Endothelial cell of umbilical vein (primary cell): ENCODE measurements around the gene CORO2B. TPM values are rescaled to one million over a fixed set of nuclear protein-coding genes. Genes with fewer than 3 reads are reported as not detected.

ENCODE experiments used
- BruUV-seq: library from RNA; stranded (reverse); fragments of 400-500 nt; replicated peaks from 2 replicates; lab custom pipeline; 2021; lab: Mats Ljungman, UMichigan
- CTCF ChIA-PET: fragments of 300-600, 350-600 bp; sonication (Branson Sonifier 250); formaldehyde crosslinking; loops from one replicate; lab custom pipeline; 2021; ENCODE audit warnings: antibody characterized with exemption, inconsistent platforms; lab: Charles Lee
- POLR2A ChIA-PET: fragments of 300-600, 350-600 bp; sonication (Branson Sonifier 250); formaldehyde crosslinking; loops from one replicate; lab custom pipeline; 2021; ENCODE audit warnings: antibody characterized with exemption, inconsistent platforms; lab: Charles Lee
- DNase-seq: peaks from one replicate; pipeline ENCODE4 v3.0.0-alpha.2; 2011; ENCODE audit warnings: low read depth, low spot score
- FAIRE-seq: peaks from 2 replicates; lab custom pipeline; 2011; peaks lifted over from hg19 to GRCh38; lab: Jason Lieb, UNC
- H2AFZ ChIP-seq: 2 replicates; pipeline ENCODE4 v1.6.0; 2012; ENCODE audit warnings: low read depth, low read length, control low read depth, inconsistent platforms
- H3K27ac ChIP-seq: 2 replicates; pipeline ENCODE4 v1.5.1; 2011; ENCODE audit warnings: low read depth, mild to moderate bottlenecking, control low read depth, low read length, moderate library complexity; ENCODE audit not compliant: insufficient read depth
- H3K27me3 ChIP-seq, 2 experiments: 2 replicates each; pipeline versions ENCODE4 v1.6.0 to v1.6.1; 2011; ENCODE audit warnings: low read length in 2 of 2, mixed read lengths in 1 of 2; ENCODE audit not compliant: control insufficient read depth in 2 of 2, insufficient read depth in 2 of 2
- H3K36me3 ChIP-seq, 2 experiments: 2 replicates in 1 of 2; 3 replicates in 1 of 2; pipeline ENCODE4 v1.5.1; 2011; ENCODE audit warnings: low read length in 2 of 2, mild to moderate bottlenecking in 1 of 2, moderate library complexity in 1 of 2; ENCODE audit not compliant: control insufficient read depth in 2 of 2, insufficient read depth in 2 of 2; ENCODE audit errors: extremely low read depth in 1 of 2
- H3K4me1 ChIP-seq: 3 replicates; pipeline ENCODE4 v1.5.1; 2011; ENCODE audit warnings: mild to moderate bottlenecking, low read length; ENCODE audit not compliant: control insufficient read depth, insufficient read depth; ENCODE audit errors: extremely low read depth
- H3K4me2 ChIP-seq: 2 replicates; pipeline ENCODE4 v1.6.1; 2011; ENCODE audit warnings: low read length, control low read depth, mixed read lengths; ENCODE audit not compliant: insufficient read depth
- H3K4me3 ChIP-seq, 3 experiments: fragments of 200-600 bp in 1 of 3; sonication (generic), shearing (Covaris generic) in 1 of 3; replicated peaks in 1 of 3; 2 replicates each; pipeline ENCODE4 v1.5.1; 2011 to 2016; ENCODE audit warnings: control low read depth in 3 of 3, low read length in 3 of 3, mild to moderate bottlenecking in 2 of 3, inconsistent platforms in 1 of 3, low read depth in 1 of 3, moderate library complexity in 1 of 3; ENCODE audit not compliant: insufficient read depth in 1 of 3
- H3K79me2 ChIP-seq: 2 replicates; pipeline ENCODE4 v1.6.0; 2012; ENCODE audit warnings: low read length, inconsistent platforms; ENCODE audit not compliant: control insufficient read depth, insufficient read depth
- H3K9ac ChIP-seq: replicated peaks from 2 replicates; pipeline ENCODE3; 2011; ENCODE audit warnings: low read length, control low read depth; ENCODE audit not compliant: insufficient read depth; ENCODE audit errors: extremely low read depth
- H3K9me1 ChIP-seq: replicated peaks from 3 replicates; pipeline ENCODE4 v1.6.0; 2011; ENCODE audit warnings: mild to moderate bottlenecking, low read length; ENCODE audit not compliant: control insufficient read depth, insufficient read depth; ENCODE audit errors: extremely low read depth
- H3K9me3 ChIP-seq: replicated peaks from 2 replicates; pipeline ENCODE4 v1.5.1; 2012; ENCODE audit warnings: low read length, inconsistent platforms; ENCODE audit not compliant: control insufficient read depth, insufficient read depth
- H4K20me1 ChIP-seq: replicated peaks from 2 replicates; pipeline ENCODE3; 2011; ENCODE audit warnings: mild to moderate bottlenecking, low read length; ENCODE audit not compliant: control insufficient read depth, insufficient read depth; ENCODE audit errors: extremely low read depth
- EZH2 ChIP-seq: IDR thresholded peaks from 2 replicates; pipeline ENCODE4 v1.6.1; 2012; ENCODE audit warnings: borderline replicate concordance, low read depth, mild to moderate bottlenecking, moderate library complexity, low read length, inconsistent platforms; ENCODE audit not compliant: severe bottlenecking
- FOS ChIP-seq: IDR thresholded peaks from 2 replicates; pipeline ENCODE4 v1.6.1; 2011; ENCODE audit warnings: mild to moderate bottlenecking, low read length, moderate library complexity, borderline replicate concordance; ENCODE audit not compliant: insufficient read depth
- GATA2 ChIP-seq: IDR thresholded peaks from 2 replicates; pipeline ENCODE4 v1.7.0; 2011; ENCODE audit warnings: low read depth, mild to moderate bottlenecking, moderate library complexity, mixed read lengths, low read length; ENCODE audit not compliant: insufficient read length, insufficient read depth
- JUN ChIP-seq: IDR thresholded peaks from 2 replicates; pipeline ENCODE4 v1.6.1; 2011; ENCODE audit warnings: borderline replicate concordance, low read depth; ENCODE audit not compliant: insufficient read length, insufficient read depth
- MYC ChIP-seq: IDR thresholded peaks from one replicate; pipeline ENCODE4 v1.6.1; 2011; ENCODE audit warnings: mild to moderate bottlenecking, low read depth, low read length
- POLR2A ChIP-seq: IDR thresholded peaks from 2 replicates; pipeline ENCODE4 v1.6.1; 2012; ENCODE audit warnings: low read depth, mild to moderate bottlenecking, control low read depth, low read length
- POLR2AphosphoS5 ChIP-seq: IDR thresholded peaks from 2 replicates; pipeline ENCODE4 v1.6.1; 2012; ENCODE audit warnings: low read depth, mild to moderate bottlenecking, control low read depth, low read length, moderate library complexity; ENCODE audit not compliant: insufficient read depth
- dilution Hi-C: fragments of 300-500 bp; cut with MboI; formaldehyde crosslinking; loops from one replicate; pipeline ENCODE4 v1.15.0; 2019; ENCODE audit warnings: low sequenced_read_pairs; ENCODE audit not compliant: extremely low pct_ligation_motif_present
- intact Hi-C: fragments of 100-400 bp; cut with micrococcal nuclease; formaldehyde crosslinking; loops from one replicate; pipeline ENCODE4 v1.10.0; 2022
- polyA plus RNA-seq, 4 experiments: library from polyadenylated mRNA; depleted of rRNA in 3 of 4; stranded (reverse) in 3 of 4; unstranded in 1 of 4; fragments of >200 nt; gene quantifications; 2 replicates each; pipeline versions ENCODE4 v1.2.1 to v1.2.3, GENCODE V29; 2011 to 2012; ENCODE audit warnings: missing spikeins in 1 of 4
- total RNA-seq: library from RNA; stranded (reverse); gene quantifications from 2 replicates; pipeline ENCODE4 v1.2.3, GENCODE V29; 2021
- TF ChIP-seq, protein P1 (sequence below): IDR thresholded peaks from 2 replicates; pipeline ENCODE4 v1.6.1; 2011; ENCODE audit not compliant: insufficient read depth, insufficient read length
- TF ChIP-seq, protein P2 (sequence below), 2 donors: IDR thresholded peaks; 1 replicate in 1 of 2; 2 replicates in 1 of 2; pipeline ENCODE4 v1.5.1; 2011; ENCODE audit warnings: low read length in 2 of 2, mild to moderate bottlenecking in 2 of 2, moderate library complexity in 2 of 2, control low read depth in 1 of 2, inconsistent platforms in 1 of 2, low read depth in 1 of 2; ENCODE audit not compliant: insufficient read depth in 1 of 2; ENCODE audit errors: extremely low read depth in 1 of 2

The CORO2B gene
- total and polyA plus RNA-seq, 2 donors (not counting 3 experiments of a cell fraction or from before 2014, with no cell fraction given), result 2.4 to 3.7 TPM

GRCh38 chr15:68735610-68736009 is 156.8 kb downstream of the CORO2B start:
- BruUV-seq, result no TSS peak
- no peaks in the 10 kb centered on the region for H4K20me1 ChIP-seq
- ChIA-PET POLR2A (no interaction called here), CTCF (interaction anchor here (0.9 to 3.4 kb wide), 4 partner anchors 13 to 139 kb away, joined by 3 to 22 read pairs (median 8); no protein-coding TSS in a partner anchor)
- H3K79me2 ChIP-seq, result no peaks in the 10 kb centered on the region
- FAIRE-seq (no peak), DNase-seq (no peak)
- H3K4me3 ChIP-seq, result no peak overlapping the region
- no peak overlapping the region for H3K9ac ChIP-seq
- H3K27me3 ChIP-seq, result peaks cover 12 to 20% of the 10 kb centered on the region in 2 experiments
- no peaks in the 10 kb centered on the region for H3K4me1 ChIP-seq
- no peak overlapping the region for H2AFZ ChIP-seq
- TF ChIP-seq, protein P1, sequence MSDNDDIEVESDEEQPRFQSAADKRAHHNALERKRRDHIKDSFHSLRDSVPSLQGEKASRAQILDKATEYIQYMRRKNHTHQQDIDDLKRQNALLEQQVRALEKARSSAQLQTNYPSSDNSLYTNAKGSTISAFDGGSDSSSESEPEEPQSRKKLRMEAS, result no peak
- TF ChIP-seq MYC (no peak), JUN (no peak), POLR2AphosphoS5 (no peak), POLR2A (no peak), GATA2 (no peak), FOS (no peak), EZH2 (no peak)
- TF ChIP-seq, protein P2, sequence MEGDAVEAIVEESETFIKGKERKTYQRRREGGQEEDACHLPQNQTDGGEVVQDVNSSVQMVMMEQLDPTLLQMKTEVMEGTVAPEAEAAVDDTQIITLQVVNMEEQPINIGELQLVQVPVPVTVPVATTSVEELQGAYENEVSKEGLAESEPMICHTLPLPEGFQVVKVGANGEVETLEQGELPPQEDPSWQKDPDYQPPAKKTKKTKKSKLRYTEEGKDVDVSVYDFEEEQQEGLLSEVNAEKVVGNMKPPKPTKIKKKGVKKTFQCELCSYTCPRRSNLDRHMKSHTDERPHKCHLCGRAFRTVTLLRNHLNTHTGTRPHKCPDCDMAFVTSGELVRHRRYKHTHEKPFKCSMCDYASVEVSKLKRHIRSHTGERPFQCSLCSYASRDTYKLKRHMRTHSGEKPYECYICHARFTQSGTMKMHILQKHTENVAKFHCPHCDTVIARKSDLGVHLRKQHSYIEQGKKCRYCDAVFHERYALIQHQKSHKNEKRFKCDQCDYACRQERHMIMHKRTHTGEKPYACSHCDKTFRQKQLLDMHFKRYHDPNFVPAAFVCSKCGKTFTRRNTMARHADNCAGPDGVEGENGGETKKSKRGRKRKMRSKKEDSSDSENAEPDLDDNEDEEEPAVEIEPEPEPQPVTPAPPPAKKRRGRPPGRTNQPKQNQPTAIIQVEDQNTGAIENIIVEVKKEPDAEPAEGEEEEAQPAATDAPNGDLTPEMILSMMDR (IDR thresholded peaks at IDR 0.05; ENCODE audit: extremely low read depth in 1 of 2, insufficient read depth in 1 of 2, low read depth in 1 of 2, low read length in 2 of 2), result no peak
- no peaks in the 10 kb centered on the region for H3K36me3 ChIP-seq
- H3K4me2 ChIP-seq, result no peak overlapping the region
- H3K27ac ChIP-seq, result no peak overlapping the region
- dilution Hi-C loops, result no loop called here
- H3K9me1 ChIP-seq, result no peaks in the 10 kb centered on the region
- intact Hi-C loops, result no loop called here
- no peaks in the 10 kb centered on the region for H3K9me3 ChIP-seq
